ENCODE results near the gene NELL1. TPM values are rescaled to one million over a fixed set of nuclear protein-coding genes. Genes with fewer than 3 reads are reported as not detected.

The NELL1 gene
- total RNA-seq, 1 experiment from 2014 or later, result 0.22 TPM

- no peaks in the 10 kb centered on the region for H3K79me2 ChIP-seq (ENCODE audit: insufficient read depth, low read length)
- no peak overlapping the region for H2BK20ac ChIP-seq (ENCODE audit: low read depth, low read length, poor library complexity, severe bottlenecking)
- no peak overlapping the region for H3K14ac ChIP-seq (ENCODE audit: insufficient read depth, low read length)
- H2AK5ac ChIP-seq (ENCODE audit: insufficient read length, low read length), result no peak overlapping the region
- Mint-ChIP-seq H3K4me3 (peak overlapping the region; percentile 62 to 85), H3K36me3 (ENCODE audit: insufficient read depth in 1 of 3, low read depth in 3 of 3) (no peaks in the 10 kb centered on the region; a peak in 1 of 7 replicates), H3K27ac (no peak overlapping the region), H3K9me3 (no peaks in the 10 kb centered on the region; a peak in 2 of 5 replicates), H3K27me3 (ENCODE audit: low read depth) (peaks cover 93% of the 10 kb centered on the region), H3K4me1 (peaks cover 38% of the 10 kb centered on the region in 2 experiments)
- no peak for TF ChIP-seq CTCF (conservative IDR thresholded peaks at IDR 0.05)
- H2BK120ac ChIP-seq (ENCODE audit: low read depth, low read length, poor library complexity, severe bottlenecking), result no peak overlapping the region
- no peak overlapping the region for H2BK15ac ChIP-seq (ENCODE audit: low read depth, low read length)
- H2BK12ac ChIP-seq (ENCODE audit: insufficient read length, low read depth, low read length), result no peak overlapping the region
- no peak overlapping the region for H4K91ac ChIP-seq (ENCODE audit: insufficient read length, low read depth, low read length)
- H2BK5ac ChIP-seq (ENCODE audit: insufficient read length, low read length), result no peak overlapping the region
- H4K8ac ChIP-seq (replicated peaks; ENCODE audit: insufficient read length, low read depth, low read length), result no peak overlapping the region
- no peak for DNase-seq
- no peak overlapping the region for H3T11ph ChIP-seq (ENCODE audit: low read length)
- no peak overlapping the region for H3K56ac ChIP-seq (ENCODE audit: insufficient read length, low read depth, low read length)
- H3K79me1 ChIP-seq (ENCODE audit: insufficient read depth, low read depth, low read length, poor library complexity, severe bottlenecking), result no peaks in the 10 kb centered on the region
- no peaks in the 10 kb centered on the region for H3K9me3 ChIP-seq (ENCODE audit: control insufficient read depth, low read depth, low read length)
- H4K20me1 ChIP-seq (ENCODE audit: control insufficient read depth, insufficient read depth, insufficient read length), result no peaks in the 10 kb centered on the region
- no peak overlapping the region for H3K4ac ChIP-seq (ENCODE audit: low read depth, low read length)
- H2AFZ ChIP-seq (ENCODE audit: low read length), result no peak overlapping the region
- H3K4me1 ChIP-seq (ENCODE audit: insufficient read depth, low read length), result no peaks in the 10 kb centered on the region
- peaks cover 54% of the 10 kb centered on the region for H3K27me3 ChIP-seq (ENCODE audit: insufficient read depth, low read length)
- H3K23ac ChIP-seq (ENCODE audit: insufficient read length, low read depth, low read length), result no peak overlapping the region
- H3K23me2 ChIP-seq (ENCODE audit: insufficient read length, low read depth, low read length, poor library complexity, severe bottlenecking), result peaks cover 21% of the 10 kb centered on the region
- H3K18ac ChIP-seq (ENCODE audit: insufficient read length, low read depth, low read length), result no peak overlapping the region
- H3K4me2 ChIP-seq (ENCODE audit: insufficient read depth, insufficient read length, low read length), result peak overlapping the region; percentile 93
- WGBS (ENCODE audit: extremely low coverage, insufficient read length, low lambda C conversion rate), result no CpG with 5 or more reads among the region's 10 CpGs
- H3K27ac ChIP-seq (ENCODE audit: insufficient read length, low read depth, low read length), result no peak overlapping the region
- H3K9ac ChIP-seq (ENCODE audit: extremely low read depth, insufficient read length, low read length), result no peak overlapping the region
- H4K5ac ChIP-seq (ENCODE audit: insufficient read length, low read depth, low read length), result no peak overlapping the region
These were observed 1.1 kb upstream of the NELL1 start for GRCh38 chr11:20668131-20668809.

All from H9 (cell line).